DMS 273 treated with DMSO at 0.1 percent for 48 hours (cell line): Measurements from ENCODE around the gene LBH.
"Not testable (repeated sequence)": the region's sequence is repeated elsewhere in the genome, so short reads cannot be mapped to it uniquely, and the experiment has no call there.

ENCODE experiments used
- DNase-seq: peaks from one replicate; lab custom pipeline; 2025; lab: John Stamatoyannopoulos, UW

LBH gene

DNA sequence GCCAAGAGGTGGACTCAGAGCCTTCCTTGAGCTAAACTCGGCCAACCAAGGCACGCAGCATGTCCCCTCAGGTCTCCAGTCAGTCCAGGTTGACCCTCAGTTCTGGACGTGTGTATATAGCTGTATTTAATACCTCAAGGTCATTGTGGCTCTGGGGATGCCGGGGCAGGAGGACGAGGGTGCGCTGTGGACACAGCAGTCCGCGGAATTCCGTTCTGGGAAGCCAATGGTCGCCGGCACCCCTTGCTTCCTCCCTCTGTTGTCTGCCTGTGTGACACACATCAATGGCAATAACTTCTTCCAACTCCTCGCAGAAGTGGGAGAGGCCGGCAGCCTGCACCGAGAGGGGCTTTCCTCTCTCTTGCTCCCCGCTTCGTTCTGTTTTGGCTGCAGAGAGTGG is 27.7 kb downstream of the LBH start:
- no peak for DNase-seq

DNA sequence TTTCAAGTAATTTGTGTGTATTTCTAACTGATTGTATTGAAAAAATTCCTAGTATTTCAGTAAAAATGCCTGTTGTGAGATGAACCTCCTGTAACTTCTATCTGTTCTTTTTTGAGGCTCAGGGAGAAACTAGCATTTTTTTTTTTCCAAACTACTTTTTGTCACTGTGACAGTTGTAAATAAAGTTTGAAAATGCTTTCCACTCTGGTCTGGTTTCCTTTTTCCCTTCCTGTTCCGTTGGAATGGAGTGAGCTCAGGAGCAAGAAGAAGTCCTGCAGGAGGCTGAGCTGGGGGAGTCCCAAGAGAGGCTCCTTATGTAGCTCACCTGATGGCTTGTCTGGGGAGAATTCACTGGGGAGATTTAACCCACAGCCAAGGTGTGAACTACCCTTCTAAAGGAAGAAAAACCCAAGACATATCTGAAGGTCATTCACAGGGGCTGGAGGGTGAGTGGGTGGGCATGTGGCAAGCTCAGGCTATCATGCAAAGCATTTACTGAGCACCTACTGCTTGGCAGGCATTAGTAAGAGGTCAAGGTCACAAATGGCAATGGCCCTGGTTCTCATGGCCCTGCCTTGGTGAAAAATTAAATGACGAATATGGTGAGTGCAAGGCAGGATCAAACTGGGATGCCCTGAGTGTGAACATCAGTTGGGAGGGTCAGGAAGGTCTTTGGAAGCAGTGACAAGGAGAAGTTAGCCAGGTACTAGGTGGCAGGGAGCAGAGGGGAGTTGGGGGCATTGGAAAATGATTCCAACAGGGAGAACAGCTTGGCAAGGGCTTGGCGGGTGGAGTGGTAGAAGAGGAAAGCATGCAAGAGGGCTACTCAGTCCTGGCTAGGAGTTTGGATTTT is 28.7 kb downstream of the LBH start:
- DNase-seq = no peak

DNA sequence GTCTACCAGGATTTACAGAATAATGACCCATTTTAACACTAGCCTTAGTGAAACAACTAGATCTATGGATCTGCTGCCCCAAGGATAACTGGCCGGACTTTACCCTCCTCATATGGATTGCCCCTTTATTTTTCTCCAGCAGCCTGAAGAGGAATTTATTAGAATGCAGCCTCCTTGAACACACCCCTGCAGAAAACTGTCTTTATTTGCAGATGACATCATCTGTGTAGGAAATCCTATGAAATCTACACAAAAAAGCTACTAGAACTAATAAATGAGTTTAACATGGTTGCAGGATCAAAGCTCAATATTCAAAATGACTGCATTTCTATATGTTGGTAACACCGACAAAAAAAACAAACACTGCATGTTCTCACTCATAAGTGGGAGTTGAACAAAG is 29.6 kb downstream of the LBH start:
- DNase-seq = no peak

DNA sequence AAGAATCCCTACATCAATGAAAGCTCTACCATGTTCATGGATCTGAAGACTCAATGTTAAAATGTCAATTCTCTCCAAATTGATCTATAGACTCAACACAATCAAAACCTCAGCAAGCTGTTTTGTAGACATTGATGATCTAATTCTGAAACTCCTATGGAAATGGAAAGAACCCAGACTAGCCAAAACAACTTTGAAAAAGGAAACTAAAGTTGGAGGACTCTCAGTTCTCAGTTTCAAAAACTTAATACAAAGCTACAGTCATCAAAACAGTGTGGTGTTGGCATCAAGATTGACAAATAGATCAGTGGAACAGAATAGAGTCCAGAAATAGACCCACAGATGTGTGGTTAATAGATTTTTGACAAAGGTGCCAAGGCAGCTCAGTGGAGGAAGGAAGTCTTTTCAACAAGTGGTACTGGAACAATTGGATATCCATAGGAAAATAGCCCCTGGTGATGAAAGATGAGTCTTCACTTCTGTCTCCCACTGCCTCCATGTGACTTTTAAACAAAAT is 30.4 kb downstream of the LBH start:
- DNase-seq = no peak

DNA sequence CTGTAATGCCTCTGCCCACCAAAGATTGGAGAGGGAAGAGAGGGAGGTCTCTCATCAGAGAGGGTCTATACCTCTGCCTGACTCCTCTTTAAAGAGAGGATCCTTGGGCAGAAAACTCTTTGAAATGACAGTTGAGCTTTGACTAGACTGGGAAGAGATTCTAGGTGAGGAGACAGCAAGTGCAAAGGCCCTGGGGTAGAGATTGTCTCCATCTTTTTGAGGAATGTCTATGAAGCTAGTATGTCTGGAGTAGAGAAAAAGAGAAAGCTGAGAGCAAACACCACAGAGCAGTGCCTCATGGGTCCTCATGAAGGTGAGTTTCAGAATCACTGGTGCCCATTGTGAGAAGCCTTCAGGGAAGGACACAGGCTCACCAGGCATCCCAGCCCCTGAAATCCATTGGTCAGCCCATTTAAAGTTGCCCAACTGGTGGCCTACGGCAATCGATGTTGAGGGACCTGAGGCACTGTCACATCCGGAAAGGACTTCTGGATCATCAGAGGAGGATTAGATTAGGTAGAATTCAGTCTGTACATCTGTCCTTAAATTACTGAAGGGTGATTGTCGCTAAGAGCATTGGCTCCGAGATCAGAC is 31.5 kb downstream of the LBH start:
- DNase-seq = no peak

DNA sequence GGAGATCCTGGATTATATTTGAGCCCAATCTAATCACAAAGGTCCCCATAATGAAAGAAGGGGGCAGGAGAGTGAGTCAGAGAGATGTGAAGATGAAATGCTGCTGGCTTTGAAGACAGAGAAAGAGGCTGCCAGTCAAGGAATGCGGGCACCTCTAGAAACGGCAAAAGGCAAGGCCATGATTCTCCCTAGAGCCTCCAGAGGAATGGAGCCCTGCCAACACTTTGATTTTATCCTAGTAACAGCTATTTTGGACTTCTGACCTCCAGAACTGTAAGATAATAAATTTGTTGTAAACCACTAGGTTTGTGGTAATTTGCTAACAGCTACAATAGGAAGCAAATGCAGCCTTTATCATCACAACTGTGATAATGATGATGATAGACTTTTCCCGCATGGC is 32.9 kb downstream of the LBH start:
- no peak for DNase-seq

DNA sequence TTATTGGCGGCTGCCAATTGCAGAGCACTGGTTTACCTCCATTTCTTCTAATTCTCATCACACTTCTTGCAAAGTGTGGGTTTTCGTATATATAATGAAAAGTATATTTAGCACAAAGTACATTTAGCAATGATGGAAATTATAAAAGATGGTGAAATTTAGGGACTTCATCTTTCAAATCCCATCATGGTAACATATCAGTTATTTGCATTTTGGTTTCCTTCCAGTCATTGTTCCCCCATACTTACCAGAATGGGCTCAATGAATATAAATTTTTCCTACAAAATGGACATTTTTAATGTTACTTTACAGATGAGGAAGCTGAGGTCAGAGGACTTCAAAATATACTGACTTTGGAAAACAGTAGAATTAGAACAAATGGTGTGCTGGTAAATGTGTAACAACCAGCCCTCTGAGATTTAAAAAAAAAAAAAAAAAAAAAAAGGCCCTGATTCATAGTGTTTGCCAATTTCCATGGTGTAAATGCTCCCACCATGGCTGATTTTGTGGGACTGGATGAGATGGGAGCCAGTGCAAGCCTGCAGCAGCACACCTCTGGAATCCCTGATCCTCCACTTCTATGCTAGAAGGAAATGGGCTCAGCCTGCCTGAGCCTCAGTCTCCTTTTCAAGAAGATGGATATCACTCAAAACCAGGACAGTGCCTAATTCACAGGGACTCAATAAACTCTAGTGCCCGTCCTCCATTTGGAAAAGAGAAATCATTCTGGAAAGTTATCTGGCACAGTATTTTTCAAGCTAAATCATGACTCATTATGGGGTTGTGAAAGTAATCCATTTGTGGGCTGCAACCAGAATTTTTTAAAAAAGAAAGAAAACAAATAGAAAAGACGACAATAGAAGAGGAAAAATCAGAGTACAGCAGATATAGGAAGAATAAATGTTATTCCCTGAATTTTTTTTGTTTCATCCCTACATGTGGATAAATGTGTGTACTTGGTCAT is 34.0 kb downstream of the LBH start:
- DNase-seq = no peak

DNA sequence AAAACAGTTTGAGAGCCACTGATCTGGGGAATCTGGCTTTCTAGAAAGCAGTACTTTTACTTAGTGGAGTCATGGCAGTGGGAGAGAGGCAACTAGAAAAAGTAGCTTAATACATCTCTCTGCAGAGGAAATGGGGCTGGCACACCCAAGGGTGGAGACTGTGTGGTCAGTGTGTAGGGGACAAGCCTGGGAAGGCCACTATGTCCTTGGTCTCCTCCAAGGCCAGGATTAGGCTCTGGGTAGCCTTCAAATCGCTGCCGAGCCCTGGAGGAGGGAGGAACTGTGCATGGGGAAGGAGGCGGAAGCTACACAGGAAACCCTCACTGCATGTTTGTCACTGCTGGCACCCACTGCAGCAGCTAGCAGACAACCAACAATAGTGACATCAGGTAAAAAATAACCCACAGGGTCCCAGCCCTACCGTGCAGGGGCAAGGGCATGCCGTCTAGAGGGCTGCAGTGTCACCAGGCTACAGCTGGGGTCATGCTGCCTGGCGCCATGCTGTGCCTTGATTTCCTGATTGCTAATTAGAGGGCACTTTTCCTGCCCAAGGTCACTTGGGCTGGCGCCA is 34.8 kb downstream of the LBH start:
- DNase-seq = no peak

DNA sequence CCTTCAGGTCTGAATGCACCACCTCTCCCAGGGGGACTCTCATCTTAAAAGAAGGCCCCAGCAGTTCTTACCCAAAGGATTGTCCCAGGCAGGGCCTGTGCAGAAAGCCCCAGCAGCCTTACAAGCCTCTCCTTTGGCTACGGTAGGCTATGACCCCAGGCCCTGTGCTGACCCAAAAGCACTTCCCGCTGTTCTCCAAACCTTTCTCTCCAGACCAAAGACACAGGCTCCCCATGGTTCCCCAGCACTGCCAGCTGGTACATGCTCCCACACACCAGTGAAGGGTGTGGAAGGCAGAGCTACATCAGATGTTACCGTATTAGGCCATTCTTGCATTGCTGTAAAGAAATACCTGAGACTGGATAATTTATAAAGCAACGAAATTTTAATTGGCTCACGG is 35.4 kb downstream of the LBH start:
- DNase-seq = no peak

DNA sequence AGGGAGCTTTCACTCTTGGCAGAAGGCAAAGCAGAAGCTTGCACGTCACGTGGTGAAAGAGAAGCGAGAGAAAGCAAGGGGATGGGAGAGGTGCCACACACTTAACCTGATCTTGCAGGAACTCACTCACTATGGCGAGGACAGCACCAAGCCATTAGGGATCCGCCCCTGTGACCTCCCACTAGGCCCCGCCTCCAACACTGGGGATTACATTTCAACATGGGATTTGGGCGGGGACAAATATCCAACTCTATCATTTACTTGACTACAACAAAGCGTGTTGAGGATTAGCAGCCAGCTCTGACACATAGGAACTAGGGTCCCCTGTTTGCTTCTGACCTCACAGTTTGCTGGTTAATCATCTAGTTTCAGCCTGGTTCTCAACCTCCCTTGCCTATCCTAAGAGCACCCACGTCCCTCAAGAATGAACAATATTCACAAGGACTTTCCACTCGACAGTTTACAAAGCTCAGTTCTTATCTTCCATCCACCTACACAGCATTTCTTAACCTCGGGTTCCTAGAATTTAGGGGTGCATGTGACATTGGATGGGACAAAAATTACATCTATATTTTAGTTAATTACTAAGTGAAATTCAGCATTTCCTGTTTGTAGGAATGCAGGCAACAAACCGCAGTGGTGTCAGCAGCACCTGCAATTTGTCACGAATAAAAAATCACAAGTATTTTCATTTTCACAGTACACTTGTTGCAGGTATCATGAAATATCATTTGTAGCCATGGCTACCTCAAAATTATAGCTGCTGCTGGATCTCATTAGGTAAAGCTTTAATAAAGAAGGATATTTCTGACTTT is 36.0 kb downstream of the LBH start:
- DNase-seq = no peak

DNA sequence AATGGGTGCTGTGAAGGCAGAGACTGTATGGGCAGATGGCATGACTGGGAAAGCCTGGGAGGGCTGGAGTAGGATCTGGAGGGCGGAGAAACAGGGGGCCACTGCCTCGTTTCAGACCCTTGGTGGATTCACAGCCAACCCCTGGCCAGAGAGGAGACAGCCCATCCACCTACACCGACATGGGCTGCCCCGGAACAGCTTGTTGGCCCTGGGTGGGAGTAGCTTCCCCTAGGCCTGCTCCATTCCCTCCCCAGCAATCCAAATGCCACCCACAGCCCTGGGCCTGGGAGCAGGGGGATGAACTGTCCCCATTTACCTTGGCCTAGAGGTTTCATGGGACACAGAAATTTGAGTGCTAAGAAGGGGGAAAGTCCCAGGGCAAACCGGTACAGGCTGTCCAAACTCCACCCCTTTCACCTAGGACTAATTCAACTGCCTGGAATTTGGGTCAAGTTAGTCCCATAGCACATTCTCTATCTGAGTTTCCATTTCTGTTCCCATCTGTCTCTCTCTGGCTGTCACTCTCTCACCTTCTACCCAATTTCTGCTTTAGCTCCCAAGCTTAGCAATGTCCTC is 37.0 kb downstream of the LBH start:
- DNase-seq = no peak

DNA sequence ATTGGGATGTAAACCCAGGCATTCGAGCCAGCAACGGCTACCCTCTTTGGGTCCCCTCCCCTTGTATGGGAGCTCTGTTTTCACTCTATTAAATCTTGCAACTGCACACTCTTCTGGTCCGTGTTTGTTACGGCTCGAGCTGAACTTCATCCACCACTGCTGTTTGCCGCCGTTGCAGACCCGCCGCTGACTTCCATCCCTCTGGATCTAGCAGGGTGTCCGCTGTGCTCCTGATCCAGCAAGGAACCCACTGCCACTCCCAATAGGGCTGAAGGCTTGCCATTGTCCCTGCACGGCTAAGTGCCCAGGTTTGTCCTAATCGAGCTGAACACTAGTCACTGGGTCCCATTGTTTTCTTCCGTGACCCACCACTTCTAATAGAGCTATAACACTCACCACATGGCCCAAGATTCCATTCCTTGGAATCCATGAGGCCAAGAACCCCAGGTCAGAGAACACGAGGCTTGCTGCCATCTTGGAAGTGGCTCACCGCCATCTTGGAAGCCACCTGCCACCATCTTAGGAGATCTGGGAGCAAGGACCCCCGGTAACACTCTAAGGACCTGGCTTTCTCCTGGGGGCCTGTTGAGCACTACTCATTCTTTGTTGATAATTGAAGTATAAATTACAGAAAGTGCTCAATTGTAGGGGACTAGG is 37.9 kb downstream of the LBH start:
- DNase-seq = not testable (repeated sequence)

DNA sequence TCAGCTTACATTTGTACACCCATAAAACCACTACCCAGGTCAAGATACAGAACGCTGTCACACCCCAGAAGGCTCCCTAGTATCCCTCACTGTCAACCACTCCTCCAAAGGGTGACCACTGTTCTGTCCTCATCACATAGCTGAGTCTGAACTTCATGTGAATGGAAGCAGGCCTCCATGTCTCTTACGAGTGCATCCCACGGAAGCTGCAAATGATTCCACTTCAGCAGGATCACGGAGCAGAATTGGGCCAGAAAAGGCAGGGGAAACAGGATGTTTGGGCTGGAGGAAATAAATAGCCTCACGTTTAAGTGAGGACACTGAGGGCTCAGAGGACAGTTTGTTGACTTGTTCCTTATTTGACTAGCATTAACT is 38.4 kb downstream of the LBH start:
- DNase-seq = no peak

DNA sequence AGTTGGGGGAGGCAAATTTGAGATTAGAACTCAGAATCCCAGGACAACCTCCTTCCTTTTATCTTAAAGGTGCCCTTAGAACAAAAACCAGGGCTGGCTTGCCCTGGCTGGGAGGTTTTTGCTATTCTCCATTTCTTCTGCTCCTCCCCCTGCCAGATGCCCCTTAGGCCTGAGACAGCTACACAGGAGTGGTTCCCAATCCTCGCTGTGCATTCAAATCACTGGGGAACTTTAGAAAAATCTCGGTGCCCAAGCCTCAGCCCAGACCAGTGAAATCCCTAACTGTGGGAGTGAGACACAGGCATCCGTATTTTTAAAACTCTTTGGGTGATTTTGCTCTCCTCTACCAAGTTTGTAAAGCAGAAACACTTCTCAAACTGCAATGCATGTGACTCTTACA is 38.8 kb downstream of the LBH start:
- DNase-seq = no peak

DNA sequence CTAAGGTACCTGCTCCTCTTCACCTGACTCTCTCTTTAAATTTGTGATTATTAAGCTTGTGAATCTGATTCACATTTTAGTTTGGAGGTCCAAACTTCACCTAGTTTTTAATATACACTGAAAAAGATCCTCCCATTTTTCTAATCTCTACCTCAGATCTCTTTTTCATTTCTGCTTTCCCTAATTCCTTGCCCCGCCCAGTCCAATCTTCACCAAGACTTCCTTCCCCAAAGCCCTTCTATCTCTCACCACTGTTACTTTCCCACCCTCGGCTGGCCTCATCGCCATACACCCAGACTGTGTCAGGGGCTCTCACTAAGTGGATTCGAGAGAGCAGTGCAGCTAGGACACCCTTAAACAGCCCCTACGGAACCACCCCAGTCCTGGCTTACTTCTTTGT is 40.0 kb downstream of the LBH start:
- DNase-seq = no peak

DNA sequence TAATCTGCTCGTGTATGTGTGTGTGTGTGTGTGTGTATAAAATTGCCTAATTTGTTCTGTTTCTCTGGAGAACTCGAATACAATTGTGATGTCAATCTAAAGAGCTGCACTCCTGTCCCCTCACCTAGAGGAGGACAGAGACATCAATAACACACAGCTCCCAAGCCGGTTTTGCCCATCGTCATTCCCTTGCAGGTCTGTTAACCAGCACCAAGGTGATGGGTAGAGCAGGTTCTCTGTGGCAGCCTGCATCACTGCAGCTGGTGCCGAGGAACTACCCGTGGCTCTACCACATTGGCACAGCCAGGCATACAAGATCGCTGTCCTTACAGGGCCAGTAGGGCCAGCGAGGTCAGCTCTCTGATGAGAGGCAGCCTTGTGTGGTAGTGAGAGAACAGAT is 41.0 kb downstream of the LBH start:
- no peak for DNase-seq

DNA sequence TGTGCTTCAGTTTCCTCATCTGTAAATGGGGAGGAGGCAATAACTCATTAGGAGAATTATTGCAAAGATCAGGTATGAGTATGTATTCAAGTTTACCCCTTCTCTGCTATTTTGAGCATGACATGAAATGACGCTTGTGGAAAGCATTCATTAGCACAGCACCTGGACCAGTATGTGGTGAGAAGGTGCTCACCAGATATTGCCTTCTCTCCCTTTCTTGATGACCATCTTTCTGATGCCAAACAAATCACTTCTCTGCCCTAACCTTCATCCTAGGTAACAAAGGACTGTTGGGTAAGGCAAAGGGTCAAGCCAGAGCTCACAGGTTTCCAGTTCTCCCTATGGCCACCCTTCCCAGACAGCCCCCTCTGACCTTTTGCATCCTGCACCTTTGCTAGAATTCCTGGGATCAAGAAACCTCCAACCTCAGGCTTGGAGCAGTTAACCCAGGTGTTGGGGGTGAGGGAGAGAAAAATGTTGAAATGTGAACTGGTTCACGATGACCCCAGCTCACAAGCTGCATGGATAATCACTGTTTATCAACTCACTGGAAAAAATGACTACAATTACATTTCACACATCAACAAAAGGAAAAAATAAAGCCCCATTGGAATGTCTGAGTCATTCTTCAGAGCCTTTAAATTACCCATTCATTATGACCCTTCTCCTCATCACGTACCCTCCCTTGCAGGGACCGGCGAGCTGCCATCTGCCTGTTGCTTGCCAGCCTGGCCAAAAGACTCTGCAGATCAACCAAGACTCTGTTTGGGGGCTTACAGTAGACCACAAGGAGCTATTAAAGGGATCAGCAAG is 41.6 kb downstream of the LBH start:
- no peak for DNase-seq

DNA sequence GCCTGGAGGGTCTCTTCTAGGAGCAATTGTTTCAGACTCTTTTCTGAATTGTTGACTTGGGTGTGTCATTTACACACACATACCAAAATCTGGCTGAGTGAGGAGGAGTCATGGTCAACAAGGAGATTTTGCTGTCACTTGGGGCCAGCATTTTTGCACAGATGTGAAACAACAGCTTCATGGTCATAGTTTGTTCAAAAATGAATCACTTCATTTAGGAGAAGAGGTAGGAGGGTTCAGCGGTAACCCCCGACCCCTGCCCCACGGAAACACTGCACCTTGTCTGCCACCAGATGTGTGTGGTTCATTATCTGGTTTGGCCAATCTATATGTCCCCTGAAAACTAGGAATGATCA is 42.2 kb downstream of the LBH start:
- DNase-seq = no peak

DNA sequence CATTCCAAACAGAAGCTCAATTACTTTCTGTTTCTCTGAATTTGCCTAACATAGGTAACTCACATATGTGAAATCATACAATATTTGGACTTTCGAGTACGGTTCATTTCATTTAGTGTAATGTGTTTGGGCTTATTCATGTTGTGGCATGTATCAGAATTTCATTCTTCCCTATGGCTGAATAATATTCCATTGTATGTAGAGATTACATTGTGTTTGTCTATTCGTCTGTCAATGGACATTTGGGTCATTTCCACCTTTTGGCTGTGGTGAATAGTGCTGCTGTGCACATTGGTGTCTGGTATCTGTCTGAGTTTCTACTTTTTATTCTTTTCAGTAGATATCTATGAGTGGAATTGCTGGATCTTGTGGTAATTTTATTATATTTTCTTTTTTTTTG is 43.9 kb downstream of the LBH start:
- DNase-seq = no peak

DNA sequence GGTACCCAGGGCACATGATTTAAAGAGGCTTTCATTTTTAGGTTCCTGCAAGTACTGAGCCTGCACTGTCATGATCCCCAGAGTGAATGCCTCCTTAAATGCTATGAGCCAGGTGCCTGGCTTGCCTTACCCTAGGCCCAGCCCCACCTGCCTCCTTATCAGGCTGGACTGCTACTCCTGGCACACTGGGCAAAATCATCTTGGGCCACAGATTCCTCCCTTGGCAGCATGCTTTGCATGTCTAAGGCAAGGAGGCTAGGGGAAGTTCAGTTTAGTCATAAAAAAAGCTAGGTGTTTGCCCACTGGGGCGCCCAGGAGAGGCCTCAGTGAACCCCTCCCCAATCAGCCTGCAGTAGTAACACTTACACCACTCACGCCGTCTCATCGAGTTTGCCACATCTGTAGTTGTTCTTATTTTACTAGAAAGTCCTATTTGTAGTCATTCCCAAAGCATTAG is 45.1 kb downstream of the LBH start:
- DNase-seq = no peak
